HCT116 (cell line): ENCODE results near the gene LRRC70. TPM values are rescaled to one million over a fixed set of nuclear protein-coding genes. Genes with fewer than 3 reads are reported as not detected.
A peak's percentile ranks its signal among the peaks of the same experiment; 100 is the strongest.

Source experiments
- ATAC-seq: fragments of 200-7000 bp; cut with Tn5 transposase; 2 replicates; pipeline ENCODE4 v1.9.1; 2020; ENCODE audit warnings: mild to moderate bottlenecking, moderate library complexity
- BruUV-seq: library from RNA; stranded (reverse); fragments of 400-500 nt; replicated peaks from 2 replicates; lab custom pipeline; 2021; lab: Mats Ljungman, UMichigan
- CTCF ChIA-PET: fragments of 300-600 bp; sonication (Branson Sonifier 250); formaldehyde crosslinking; loops from one replicate; lab custom pipeline; 2021; ENCODE audit warnings: antibody characterized with exemption; lab: Charles Lee
- POLR2A ChIA-PET: fragments of 300-600, 350-600 bp; sonication (Branson Sonifier 250); formaldehyde crosslinking; loops from one replicate; lab custom pipeline; 2021; ENCODE audit warnings: antibody characterized with exemption; lab: Charles Lee
- RAD21 ChIA-PET, 2 experiments: fragments of 300-600 bp; sonication (Branson Sonifier 250); formaldehyde crosslinking; loops; one replicate each; lab custom pipeline; 2023; ENCODE audit warnings: low total read pairs in 2 of 2; ENCODE audit not compliant: uncharacterized antibody in 2 of 2, unreplicated experiment in 2 of 2, low non-redundant PET in 1 of 2; lab: Charles Lee
- DNase-seq: peaks from one replicate; pipeline ENCODE4 v3.0.0-alpha.2; 2010; ENCODE audit warnings: low read depth, low spot score
- H2AFZ ChIP-seq: fragments of 200-600 bp; shearing (Covaris generic), sonication (generic); 2 replicates; pipeline ENCODE4 v1.6.1; 2017; ENCODE audit warnings: low read depth, mixed run types, mixed read lengths, antibody characterized with exemption, low read length; ENCODE audit not compliant: poor library complexity, severe bottlenecking
- H3K27ac ChIP-seq: 2 replicates; pipeline ENCODE4 v1.5.1; 2012; ENCODE audit warnings: low read depth, low read length
- H3K27me3 ChIP-seq: fragments of 200-600 bp; sonication (generic); 2 replicates; pipeline ENCODE4 v1.6.1; 2016; ENCODE audit warnings: mixed run types, low read length, mixed read lengths; ENCODE audit not compliant: insufficient read depth
- H3K36me3 ChIP-seq, 2 experiments: fragments of 200-500 bp in 1 of 2; fragments of 200-600 bp in 1 of 2; sonication (Bioruptor generic) in 1 of 2; sonication (generic) in 1 of 2; 2 replicates each; pipeline versions ENCODE4 v1.5.1 to v1.6.1; 2014 to 2016; ENCODE audit warnings: low read length in 2 of 2, inconsistent platforms in 1 of 2, mixed read lengths in 1 of 2, mixed run types in 1 of 2; ENCODE audit not compliant: insufficient read depth in 2 of 2, control insufficient read depth in 1 of 2
- H3K4me1 ChIP-seq, 2 experiments: fragments of 200-600 bp in 1 of 2; sonication (generic) in 1 of 2; 2 replicates each; pipeline versions ENCODE4 v1.5.1 to v1.6.1; 2012 to 2017; ENCODE audit warnings: low read length in 2 of 2, inconsistent platforms in 1 of 2, mild to moderate bottlenecking in 1 of 2, mixed read lengths in 1 of 2, mixed run types in 1 of 2, moderate library complexity in 1 of 2; ENCODE audit not compliant: insufficient read depth in 2 of 2, control insufficient read depth in 1 of 2
- H3K4me2 ChIP-seq: fragments of 200-600 bp; sonication (generic); 2 replicates; pipeline ENCODE4 v1.6.1; 2017; ENCODE audit warnings: mixed run types, low read length, mixed read lengths
- H3K4me3 ChIP-seq, 2 experiments: fragments of 200-600 bp in 1 of 2; sonication (generic) in 1 of 2; replicated peaks in 1 of 2; 2 replicates each; pipeline ENCODE4 v1.5.1; 2011 to 2016; ENCODE audit warnings: low read length in 2 of 2, control low read depth in 1 of 2, low read depth in 1 of 2, mild to moderate bottlenecking in 1 of 2, mixed read lengths in 1 of 2, mixed run types in 1 of 2
- H3K79me2 ChIP-seq: fragments of 200-600 bp; sonication (generic); 2 replicates; pipeline ENCODE4 v1.6.1; 2017; ENCODE audit warnings: mild to moderate bottlenecking, mixed run types, low read length, moderate library complexity, mixed read lengths; ENCODE audit not compliant: insufficient read depth
- H3K9ac ChIP-seq: fragments of 200-600 bp; sonication (generic); 2 replicates; pipeline ENCODE4 v1.6.1; 2016; ENCODE audit warnings: low read length, mixed read lengths
- H3K9me2 ChIP-seq: fragments of 200-600 bp; sonication (generic), shearing (Covaris generic); 2 replicates; pipeline ENCODE4 v1.6.1; 2017; ENCODE audit warnings: mixed run types, mild to moderate bottlenecking, moderate library complexity; ENCODE audit not compliant: insufficient read depth
- H3K9me3 ChIP-seq, 2 experiments: fragments of 200-500 bp in 1 of 2; fragments of 200-600 bp in 1 of 2; sonication (Bioruptor generic) in 1 of 2; sonication (generic) in 1 of 2; 2 replicates each; pipeline ENCODE4 v1.6.1; 2014 to 2017; ENCODE audit warnings: low read length in 2 of 2, mixed read lengths in 2 of 2, inconsistent platforms in 1 of 2, low read depth in 1 of 2, mild to moderate bottlenecking in 1 of 2, mixed run types in 1 of 2, moderate library complexity in 1 of 2; ENCODE audit not compliant: control insufficient read depth in 1 of 2, insufficient read depth in 1 of 2
- H4K20me1 ChIP-seq: fragments of 200-600 bp; sonication (generic), shearing (Covaris generic); 2 replicates; pipeline ENCODE4 v1.6.1; 2017; ENCODE audit warnings: mixed run types, mild to moderate bottlenecking, moderate library complexity; ENCODE audit not compliant: insufficient read depth
- CTCF ChIP-seq, 3 experiments: fragments of 200-600 bp in 1 of 3; sonication (generic) in 1 of 3; IDR thresholded peaks in 2 of 3; conservative IDR thresholded peaks in 1 of 3; 2 replicates each; pipeline ENCODE4 v1.5.1; 2012 to 2017; ENCODE audit warnings: low read depth in 2 of 3, low read length in 2 of 3, antibody characterized with exemption in 1 of 3, borderline replicate concordance in 1 of 3, control low read depth in 1 of 3, mild to moderate bottlenecking in 1 of 3, mixed read lengths in 1 of 3, mixed run types in 1 of 3, moderate library complexity in 1 of 3; ENCODE audit not compliant: insufficient read depth in 1 of 3
- EZH2phosphoT487 ChIP-seq: fragments of 200-600 bp; IDR thresholded peaks from 2 replicates; pipeline ENCODE4 v1.6.1; 2018; ENCODE audit warnings: antibody characterized with exemption, borderline replicate concordance
- RAD21 ChIP-seq: IDR thresholded peaks from 2 replicates; pipeline ENCODE4 v1.6.1; 2012; ENCODE audit warnings: low read depth, mild to moderate bottlenecking
- TCF7L2 ChIP-seq: IDR thresholded peaks from 2 replicates; pipeline ENCODE4 v1.7.0; 2011; ENCODE audit warnings: borderline replicate concordance, inconsistent platforms; ENCODE audit not compliant: insufficient read depth, insufficient read length; ENCODE audit errors: extremely low read depth
- ZBTB33 ChIP-seq: IDR thresholded peaks from 2 replicates; pipeline ENCODE4 v1.6.1; 2011; ENCODE audit warnings: mild to moderate bottlenecking, low read length, moderate library complexity; ENCODE audit not compliant: insufficient replicate concordance; ENCODE audit errors: extremely low read depth
- intact Hi-C: fragments of 100-400 bp; cut with micrococcal nuclease; formaldehyde crosslinking; loops from 2 replicates; pipeline ENCODE4 v1.10.0; 2022
- total RNA-seq: library from RNA; stranded (reverse); gene quantifications from one replicate; pipeline ENCODE4 v1.2.1, GENCODE V29; 2021; ENCODE audit not compliant: unreplicated experiment

LRRC70 gene
- total RNA-seq, 1 experiment from 2014 or later: 0.37 TPM

DNA sequence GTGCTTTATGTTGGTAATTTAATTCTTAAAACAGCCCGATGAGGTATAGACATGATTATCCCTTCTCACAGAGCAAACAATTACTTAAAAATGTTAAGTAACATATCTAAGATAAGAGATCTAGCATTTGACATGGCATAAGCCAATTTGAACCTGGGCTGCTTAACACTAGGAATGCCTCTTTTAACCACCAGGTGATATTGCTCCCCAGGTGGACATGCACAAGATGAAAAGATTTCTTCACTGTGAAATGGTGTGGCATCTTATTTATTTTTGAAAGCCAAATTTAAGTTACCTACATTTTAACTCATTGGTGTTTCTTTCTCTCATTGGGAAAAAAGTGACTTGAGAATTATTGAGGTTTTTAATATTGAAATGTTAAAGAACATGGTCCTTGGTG is 15.8 kb upstream of the LRRC70 start:
- Histone ChIP-seq H3K4me3 (no peak overlapping the region), H3K9me2 (no peaks in the 10 kb centered on the region), H3K27me3 (no peaks in the 10 kb centered on the region), H3K79me2 (no peaks in the 10 kb centered on the region; the same call in 1 of the 2 replicates), H3K9me3 (no peaks in the 10 kb centered on the region), H2AFZ (no peak overlapping the region), H3K9ac (no peak overlapping the region), H3K27ac (no peak overlapping the region), H3K36me3 (no peaks in the 10 kb centered on the region), H3K4me1 (no peaks in the 10 kb centered on the region), H4K20me1 (no peaks in the 10 kb centered on the region)
- CTCF ChIA-PET: no interaction called here
- POLR2A ChIA-PET: no interaction called here
- no peak for DNase-seq
- no peak for ATAC-seq
- TF ChIP-seq ZBTB33: no peak
- peak in 2 of 3 experiments; percentile 19 to 33; a peak in 2 of 6 replicates for TF ChIP-seq CTCF (IDR thresholded peaks at IDR 0.05 in 2 of 3, conservative IDR thresholded peaks at IDR 0.05 in 1 of 3; ENCODE audit: borderline replicate concordance in 1 of 3, insufficient read depth in 1 of 3, low read depth in 2 of 3, low read length in 2 of 3)
- TF ChIP-seq EZH2phosphoT487: no peak
- TF ChIP-seq RAD21: no peak
- TF ChIP-seq TCF7L2: no peak
- TF ChIP-seq, all 23 proteins: peak for 1
- no peak overlapping the region for H3K4me2 ChIP-seq
- RAD21 ChIA-PET: no interaction called here
- intact Hi-C loops: no loop called here
- BruUV-seq: no TSS peak
